Sigmoid colon (tissue), 4 donors: ENCODE data around the gene AATK.

Source experiments
- CTCF ChIP-seq, 4 experiments: fragments of 450-650 bp in 3 of 4; fragments of 200-600 bp in 1 of 4; IDR thresholded peaks; one replicate each; pipeline ENCODE4 v1.5.1; 2016 to 2019; ENCODE audit warnings: antibody characterized with exemption in 4 of 4, mild to moderate bottlenecking in 3 of 4, moderate library complexity in 2 of 4
- EP300 ChIP-seq, 4 donors: sonication (generic); formaldehyde crosslinking; IDR thresholded peaks; one replicate each; pipeline ENCODE4 v1.6.1; 2017; ENCODE audit warnings: antibody characterized with exemption in 4 of 4
- POLR2A ChIP-seq, 2 donors: fragments of 450-650 bp; IDR thresholded peaks; one replicate each; pipeline ENCODE4 v1.6.1; 2016; ENCODE audit warnings: antibody characterized with exemption in 2 of 2, mild to moderate bottlenecking in 2 of 2, moderate library complexity in 2 of 2
- POLR2AphosphoS5 ChIP-seq, 4 donors: sonication (generic); formaldehyde crosslinking; IDR thresholded peaks; one replicate each; pipeline ENCODE4 v1.6.1; 2017; ENCODE audit warnings: antibody characterized with exemption in 4 of 4

- TF ChIP-seq CTCF (IDR thresholded peaks at IDR 0.05) (no peak), POLR2A (IDR thresholded peaks at IDR 0.05) (no peak), EP300 (IDR thresholded peaks at IDR 0.05) (no peak), POLR2AphosphoS5 (IDR thresholded peaks at IDR 0.05) (no peak)
Measured at GRCh38 chr17:81138083-81138482, 27.9 kb downstream of the AATK start.
